Activated CD8-positive, alpha-beta memory T cell treated with anti-CD3 and anti-CD28 coated beads for 1 hour (primary cell): Measurements from ENCODE around the gene ZNF487.
"Not testable (repeated sequence)": the region's sequence is repeated elsewhere in the genome, so short reads cannot be mapped to it uniquely, and the experiment has no call there.

Experiments used
- DNase-seq, 2 donors: peaks; one replicate each; pipeline ENCODE4 v3.0.0-alpha.2; 2020; ENCODE audit warnings: low read depth in 1 of 2; ENCODE audit errors: extremely low read depth in 1 of 2

The ZNF487 gene

DNA sequence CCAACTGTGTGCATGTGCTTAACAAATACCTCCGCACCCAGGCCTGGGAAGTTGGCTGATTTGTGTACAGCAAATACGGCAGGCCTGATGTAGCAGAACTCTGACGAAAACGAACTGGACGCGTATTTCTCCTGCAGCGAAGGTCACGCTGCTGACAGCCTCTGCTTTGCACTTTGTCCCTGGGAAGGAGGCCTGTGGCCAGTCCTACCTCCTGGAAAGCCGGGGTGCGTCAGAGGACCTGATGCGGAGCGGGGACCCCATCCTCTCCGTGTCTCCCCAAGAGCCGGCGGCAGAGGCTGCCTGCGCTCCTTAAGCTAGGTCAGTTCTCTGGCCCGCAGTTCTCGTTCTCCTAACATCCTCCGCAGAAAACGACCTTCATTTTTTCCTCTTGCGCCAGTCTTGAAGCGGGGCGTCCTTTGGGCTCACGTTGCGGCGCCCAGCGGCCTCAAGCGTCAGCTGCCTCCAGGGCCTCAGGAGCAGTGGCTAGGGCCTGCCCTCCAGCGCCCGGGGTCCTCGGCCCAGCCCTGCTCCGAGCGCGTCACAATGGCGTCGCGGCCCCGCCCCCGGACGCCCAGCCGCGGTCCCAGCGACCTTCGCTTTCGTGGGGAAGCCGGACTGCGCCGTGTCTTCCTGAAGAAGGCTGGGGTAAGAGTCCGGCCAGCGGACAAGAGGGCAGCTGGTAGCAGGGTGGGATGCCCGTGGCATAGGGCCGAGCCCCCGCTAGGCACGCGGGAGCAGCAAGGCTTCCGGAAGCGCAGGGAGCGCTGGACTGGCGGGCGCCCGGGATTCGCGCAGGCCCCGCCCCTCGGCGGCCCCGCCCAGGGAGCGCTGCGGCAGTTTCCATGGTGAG lies at the start of gene ZNF487:
Gene ZNF487 (plus strand): TSS at position 821 of the 850 bp plus-strand sequence. CDS start 38,703 bp downstream, outside the sequence.
- DNase-seq, result peak; percentile 55 to 79

DNA sequence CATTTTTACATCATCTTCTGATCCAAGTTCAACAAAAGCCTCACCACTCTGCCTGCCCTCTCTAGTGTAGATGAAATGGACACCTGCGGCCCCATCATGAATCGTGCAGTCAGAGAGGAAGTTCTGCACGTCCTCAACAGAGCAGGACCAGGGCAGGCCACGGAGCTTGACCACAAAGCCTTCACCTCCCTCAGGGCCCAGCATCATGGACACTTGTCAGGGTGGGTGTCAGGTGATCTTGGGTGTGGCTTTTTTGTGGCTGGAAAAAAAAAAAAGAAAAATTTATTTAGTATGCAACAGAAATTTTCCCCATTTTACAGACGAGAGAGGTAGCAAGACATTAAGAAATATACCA lies 49.3 kb upstream of the ZNF487 start:
- no peak for DNase-seq

GRCh38 chr10:43389867-43390266 lies 47.0 kb upstream of the ZNF487 start:
- DNase-seq, result no peak

DNA sequence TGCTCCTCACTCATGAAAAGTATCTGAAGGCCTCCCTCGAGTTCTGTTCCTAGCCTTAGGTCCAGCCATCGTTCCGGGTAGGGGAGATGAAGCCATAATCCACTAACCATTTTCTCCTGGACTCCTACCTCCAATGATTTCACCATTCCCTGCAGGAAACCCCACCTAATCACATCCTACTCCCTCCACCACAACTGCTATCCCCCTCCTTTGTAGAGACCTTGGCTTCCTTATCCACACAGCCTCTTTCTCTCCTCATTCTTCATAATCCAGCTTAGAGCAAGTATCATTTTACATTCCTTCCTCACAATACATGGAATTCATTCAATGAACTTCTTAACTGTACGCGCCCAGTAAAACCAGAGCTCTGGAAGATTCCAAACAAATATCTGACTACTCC lies 46.6 kb upstream of the ZNF487 start:
- DNase-seq, result no peak

DNA sequence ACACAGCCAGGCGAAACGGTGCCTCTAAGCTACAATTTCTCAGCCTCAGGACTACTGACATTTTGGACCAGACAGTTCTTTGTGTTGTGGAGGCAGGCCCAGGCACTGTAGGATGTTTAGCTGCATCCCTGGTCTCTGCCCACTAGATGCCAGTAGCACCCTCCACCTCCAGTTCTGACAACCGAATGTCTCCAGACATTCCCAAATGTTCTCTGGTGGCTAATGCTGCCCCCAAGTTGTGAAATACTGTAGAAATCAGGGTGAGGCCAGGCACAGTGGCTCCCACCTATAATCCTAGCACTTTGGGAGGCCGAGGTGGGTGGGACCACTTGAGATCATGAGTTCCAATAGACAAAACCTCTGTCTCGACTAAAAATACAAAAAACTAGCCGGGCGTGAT lies 46.2 kb upstream of the ZNF487 start:
- DNase-seq, result no peak

DNA sequence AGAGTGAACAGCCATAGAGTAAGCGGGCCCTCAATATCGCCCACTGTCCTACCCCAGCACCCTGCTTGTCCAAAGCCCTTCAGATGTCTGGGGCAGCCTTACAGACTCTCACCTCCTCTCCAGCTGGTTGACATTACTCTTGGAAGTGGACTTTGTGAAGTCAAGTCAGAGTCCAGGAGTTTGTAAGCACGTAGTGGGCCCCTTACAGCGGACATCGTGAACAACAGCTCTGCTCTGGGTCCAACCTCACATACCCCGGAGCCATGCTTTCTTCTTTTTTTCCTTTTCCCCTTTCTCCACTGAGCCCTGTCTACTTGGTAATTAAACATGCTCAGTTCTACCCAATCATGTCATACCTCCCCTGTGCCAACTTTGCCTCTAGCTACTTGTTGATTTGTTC lies 45.4 kb upstream of the ZNF487 start:
- DNase-seq, result no peak

- no peak for DNase-seq
These were observed 44.2 kb upstream of the ZNF487 start for GRCh38 chr10:43392748-43393147.

- not testable (repeated sequence) for DNase-seq
These were observed 43.7 kb upstream of the ZNF487 start for GRCh38 chr10:43393186-43393585.

GRCh38 chr10:43393606-43394360 lies 43.1 kb upstream of the ZNF487 start:
- DNase-seq, result no peak

- DNase-seq, result no peak
These were observed 42.0 kb upstream of the ZNF487 start for GRCh38 chr10:43394868-43395267.

- no peak for DNase-seq
These were observed 41.3 kb upstream of the ZNF487 start for GRCh38 chr10:43395571-43396060.

GRCh38 chr10:43396061-43396927 lies 40.6 kb upstream of the ZNF487 start:
- peak in 1 of 2 donors; percentile 50 for DNase-seq

- peak in 1 of 2 donors; percentile 52 for DNase-seq
These were observed 39.8 kb upstream of the ZNF487 start for GRCh38 chr10:43396928-43397624.

- no peak for DNase-seq
These were observed 38.0 kb upstream of the ZNF487 start for GRCh38 chr10:43398939-43399319.

- no peak for DNase-seq
These were observed 37.3 kb upstream of the ZNF487 start for GRCh38 chr10:43399320-43400310.

DNA sequence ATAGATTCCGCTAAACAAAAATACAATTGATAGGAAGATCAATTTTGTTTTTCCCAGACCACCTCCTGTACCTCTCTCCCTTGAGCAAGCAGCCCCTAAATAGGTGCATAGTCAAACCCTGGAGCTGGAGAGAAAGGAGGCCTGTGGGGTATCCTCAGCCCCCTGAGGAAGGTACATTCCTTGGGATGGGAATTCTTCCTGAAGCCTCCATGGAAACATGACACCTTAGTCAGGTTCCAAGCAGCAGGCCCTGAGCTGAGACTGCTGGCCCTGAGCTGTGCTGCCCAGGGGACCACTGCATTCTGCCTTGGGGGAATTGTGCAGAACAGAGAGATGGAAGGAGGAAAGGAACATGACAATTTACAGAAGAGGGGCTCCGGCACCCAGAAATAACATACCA lies 35.3 kb upstream of the ZNF487 start:
- no peak for DNase-seq

- DNase-seq, result no peak
These were observed 34.7 kb upstream of the ZNF487 start for GRCh38 chr10:43402176-43402575.

GRCh38 chr10:43402880-43403452 lies 33.9 kb upstream of the ZNF487 start:
- no peak for DNase-seq
